ENCODE data around the gene SGTB.
A peak's percentile ranks its signal among the peaks of the same experiment; 100 is the strongest.
"Not testable (repeated sequence)": the region's sequence is repeated elsewhere in the genome, so short reads cannot be mapped to it uniquely, and the experiment has no call there.

SGTB gene

DNA sequence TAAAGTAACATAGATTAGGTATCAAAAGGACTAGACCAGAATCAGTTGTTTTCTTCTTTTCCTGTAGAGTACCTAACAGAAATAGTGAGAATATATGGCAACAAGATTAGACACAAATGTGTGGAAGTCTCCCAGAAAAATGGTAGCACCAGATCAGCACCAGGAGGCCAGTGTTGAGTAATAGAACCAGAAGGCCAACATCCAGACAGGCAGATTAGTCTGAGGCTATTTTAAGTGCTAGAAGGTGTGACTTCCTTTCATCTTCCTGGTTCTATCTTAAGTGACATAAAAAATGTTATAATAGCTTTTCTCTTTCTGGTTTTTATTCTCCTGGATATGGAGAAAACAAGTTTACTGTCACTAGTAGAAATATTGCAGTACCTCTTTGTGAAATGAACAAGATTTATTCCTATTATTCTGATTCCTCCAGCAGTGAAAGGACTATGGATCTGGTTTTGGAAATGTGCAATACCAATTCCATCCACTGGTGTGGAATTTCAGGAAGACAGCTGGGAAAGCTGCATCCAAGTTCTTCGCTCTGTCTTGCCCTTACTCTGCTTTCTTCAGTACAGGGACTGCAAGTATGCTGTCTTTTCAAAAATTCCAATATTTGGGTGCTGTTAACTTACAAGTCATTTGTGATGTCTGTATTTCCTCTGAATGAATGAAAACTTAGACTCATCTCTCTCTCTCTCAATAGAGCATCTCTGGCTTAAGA is 57.9 kb downstream of the SGTB start:
- no peak for DNase-seq

DNA sequence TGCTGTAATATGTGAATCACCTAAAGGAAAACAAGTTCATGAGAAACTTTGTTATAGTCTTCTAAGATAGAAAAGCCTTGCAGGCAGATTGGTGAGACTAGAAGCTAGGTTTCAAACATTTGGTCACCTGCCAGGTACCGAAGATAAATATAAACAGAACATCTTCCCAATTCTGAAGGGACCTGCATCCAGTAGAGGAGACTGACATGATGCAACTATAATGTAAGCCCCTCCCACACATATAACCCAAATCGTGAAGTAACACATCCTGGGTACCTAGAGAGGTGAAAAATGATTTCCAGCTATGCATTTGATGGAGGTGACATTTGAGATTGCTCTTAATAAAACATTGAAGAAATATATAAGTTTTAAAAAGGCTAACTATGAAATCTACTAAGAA is 67.2 kb downstream of the SGTB start:
- DNase-seq = no peak

DNA sequence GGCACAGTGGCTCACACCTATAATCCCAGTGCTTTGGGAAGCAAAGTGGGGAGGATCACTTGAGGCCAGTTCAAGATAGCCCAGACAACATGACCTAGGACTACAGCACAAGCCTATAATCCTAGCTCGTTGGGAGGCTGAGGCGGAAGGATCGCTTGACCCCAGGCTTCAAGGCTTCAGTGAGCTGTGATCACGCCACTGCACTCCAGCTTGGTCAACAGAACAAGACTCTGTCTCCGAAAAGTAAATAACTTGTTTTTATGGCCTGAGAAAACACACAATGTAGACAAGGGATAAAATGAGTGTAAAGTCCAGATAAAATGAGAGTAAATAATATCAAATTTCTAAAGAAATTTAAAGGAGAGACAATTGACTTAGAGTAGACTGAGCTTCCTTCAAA is 70.8 kb downstream of the SGTB start:
- no peak for DNase-seq

DNA sequence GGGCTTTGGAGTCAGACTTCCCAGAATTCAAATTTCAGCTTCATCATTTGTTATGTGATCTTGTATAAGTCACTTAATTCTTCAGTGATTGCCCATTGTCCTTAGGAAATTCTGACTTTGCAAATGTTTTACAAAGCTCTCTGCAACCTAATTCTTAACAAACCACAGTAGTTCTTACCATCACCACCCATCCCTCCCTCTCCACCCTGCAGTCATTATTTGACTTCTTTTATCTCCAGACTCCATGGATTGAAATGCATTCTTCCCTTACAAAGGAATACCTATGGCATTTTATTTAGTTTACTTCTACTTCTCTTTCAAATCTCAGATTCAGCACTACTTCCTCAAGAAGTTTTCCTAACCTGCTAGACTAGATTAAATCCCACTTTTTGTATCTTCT is 74.0 kb downstream of the SGTB start:
- DNase-seq = no peak

DNA sequence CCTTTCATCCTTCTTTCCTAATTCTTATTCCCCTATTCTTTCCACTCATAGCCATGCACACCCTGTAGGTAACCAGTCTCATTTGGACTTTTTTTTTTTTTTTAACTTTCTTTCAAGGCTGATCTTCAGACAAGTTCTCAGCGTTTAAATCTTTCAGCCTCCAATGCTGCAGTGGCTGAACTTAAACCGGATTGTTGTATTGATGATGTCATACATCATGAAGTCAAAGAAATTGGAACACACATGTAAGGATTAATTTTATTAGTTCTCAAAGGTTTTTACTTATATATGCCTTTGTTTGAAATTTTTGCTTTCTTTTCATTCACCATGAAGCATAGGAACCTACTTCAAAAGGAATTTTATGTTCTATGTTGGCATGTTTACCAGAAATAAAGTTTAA is 75.0 kb downstream of the SGTB start:
- DNase-seq = no peak

DNA sequence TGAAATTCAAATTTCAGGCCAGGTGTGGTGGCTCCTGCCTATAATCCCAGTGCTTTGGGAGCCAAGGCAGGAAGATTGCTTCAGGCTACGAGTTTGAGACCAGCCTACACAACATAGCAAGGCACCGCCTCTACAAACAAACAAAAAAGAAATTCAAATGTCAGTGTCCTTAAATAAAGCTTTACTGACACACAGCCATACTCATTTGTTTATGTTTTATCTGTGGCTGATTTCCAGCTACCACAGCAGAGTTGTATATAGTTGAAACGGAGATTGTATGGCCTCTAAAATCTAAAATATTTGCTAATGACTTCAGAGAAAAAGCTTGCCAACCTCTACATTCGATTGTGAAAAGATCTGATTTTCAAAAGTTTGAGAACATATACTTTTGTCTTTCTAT is 81.7 kb downstream of the SGTB start:
- no peak for DNase-seq

DNA sequence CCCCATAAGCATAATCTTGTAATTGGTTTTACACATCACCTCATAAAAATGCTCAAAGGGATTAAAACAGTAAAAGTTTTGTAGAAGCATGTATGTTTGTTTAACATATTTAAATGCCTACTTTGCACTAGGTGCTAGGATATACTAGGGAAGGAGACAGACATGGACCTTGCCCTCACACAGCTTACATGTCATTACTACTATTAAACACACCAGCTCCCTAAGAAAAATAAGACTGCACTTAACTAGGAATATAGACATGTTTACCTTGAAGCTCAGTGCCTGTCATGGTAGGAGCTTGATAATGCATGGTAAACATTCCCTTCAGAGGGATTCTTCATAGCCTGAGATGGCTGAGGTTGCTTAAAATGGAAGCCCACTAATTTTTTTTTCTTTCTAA is 90.9 kb downstream of the SGTB start:
- DNase-seq = no peak

DNA sequence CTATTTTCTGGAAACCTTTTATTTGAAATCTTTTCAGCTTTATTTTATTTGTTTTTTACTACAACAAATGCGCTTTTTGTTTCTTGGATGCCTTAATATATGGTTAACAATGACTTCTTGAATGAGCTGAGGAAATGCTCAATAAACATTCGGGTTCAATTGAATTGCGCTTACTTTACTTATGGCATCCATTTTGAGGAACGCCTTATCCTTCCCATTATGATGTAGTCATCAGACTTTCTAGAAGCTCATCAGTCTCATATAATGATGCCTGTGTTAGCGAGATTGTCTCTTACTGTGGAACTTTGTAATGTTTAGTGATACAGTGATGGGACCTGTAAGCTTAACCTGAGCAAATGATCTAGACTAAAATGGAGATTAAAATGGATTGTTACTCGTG is 96.2 kb downstream of the SGTB start:
- peak; percentile 38 for DNase-seq

DNA sequence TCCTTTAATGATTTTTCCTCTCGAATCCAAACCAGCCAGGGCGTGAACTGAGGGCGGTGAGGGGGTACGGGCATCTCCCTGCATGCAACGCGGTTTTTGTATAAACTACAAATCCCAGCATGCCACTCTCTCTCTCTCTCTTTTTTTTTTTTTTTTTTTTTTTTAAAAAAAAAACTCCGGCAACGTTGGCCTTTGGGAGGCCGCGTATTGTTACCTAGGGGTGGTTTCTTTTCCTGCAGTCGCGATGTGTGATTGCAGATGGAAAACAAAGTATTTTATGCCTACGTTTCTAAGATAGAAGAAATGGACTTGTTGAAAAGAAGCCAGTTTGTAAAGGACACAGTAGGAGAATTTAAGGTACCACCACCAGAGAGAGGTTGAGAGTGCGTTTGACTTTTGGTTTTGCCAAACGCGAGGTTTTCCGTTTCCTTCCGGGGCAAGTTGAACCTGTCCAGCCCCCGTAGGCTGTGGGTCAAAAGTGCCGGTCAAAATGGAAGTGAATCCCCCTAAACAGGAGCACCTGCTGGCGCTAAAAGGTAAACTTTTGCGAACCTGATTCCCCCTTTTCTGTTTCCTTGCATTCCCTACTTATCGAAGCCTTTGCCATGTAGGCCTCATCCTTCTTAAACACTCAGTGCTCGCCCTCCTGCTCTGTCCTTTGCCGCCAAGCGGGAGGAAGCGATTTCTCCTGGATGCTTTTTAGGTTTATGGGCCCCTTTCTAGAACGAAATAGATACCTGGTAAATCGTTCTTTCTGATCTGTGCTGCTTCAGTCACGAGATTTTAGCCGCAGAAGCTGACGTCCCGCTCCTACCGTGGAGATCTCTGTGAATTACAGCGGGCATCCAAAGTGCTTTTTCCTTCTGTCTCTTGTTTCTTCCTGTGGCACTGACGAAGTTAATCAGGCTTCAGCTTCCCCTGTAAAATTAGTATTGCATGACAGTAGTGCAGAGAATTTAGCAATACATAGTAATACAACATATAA is 97.0 kb downstream of the SGTB start, which contains the start of the genes SHLD3 and TRAPPC13:
Gene SHLD3 (plus strand): TSS at position 457 of the 985 bp plus-strand sequence. CDS start 4,561 bp downstream, outside the sequence.
Gene TRAPPC13 (plus strand): TSS at position 457 of the 985 bp plus-strand sequence. CDS start 34 bp downstream, at position 491.
- DNase-seq = peak; percentile 96

DNA sequence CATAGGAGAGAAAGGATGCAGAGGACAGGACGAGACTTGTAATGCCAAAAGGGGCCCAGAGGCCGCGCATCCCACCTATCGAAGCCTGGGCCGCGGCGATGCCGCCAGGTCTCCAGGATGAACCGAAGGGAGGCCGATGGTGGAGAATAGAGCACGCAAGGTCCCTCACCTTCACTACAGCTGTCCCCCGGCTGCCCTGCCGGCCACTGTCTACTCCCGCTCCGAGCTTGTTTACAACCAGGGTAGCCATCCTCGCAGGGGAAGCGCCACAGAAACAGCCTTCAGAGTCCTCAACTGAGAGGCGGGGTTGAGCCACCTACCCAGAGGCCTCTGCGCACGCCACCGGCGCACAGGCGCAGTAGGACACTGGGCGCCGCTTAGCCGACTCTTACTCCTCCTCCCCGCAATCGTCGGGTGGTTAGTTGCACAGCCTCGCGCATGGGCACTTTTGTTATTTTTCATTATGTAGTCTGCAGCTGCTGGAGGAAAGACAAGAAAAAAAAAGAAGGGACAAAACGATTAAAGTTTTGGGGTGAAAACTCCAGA is 97.8 kb downstream of the SGTB start, which contains the start of gene TRIM23:
Gene TRIM23 (minus strand): TSS at position 309 of the 546 bp plus-strand sequence. CDS start 59 bp downstream, at position 250.
- DNase-seq = peak; percentile 97

DNA sequence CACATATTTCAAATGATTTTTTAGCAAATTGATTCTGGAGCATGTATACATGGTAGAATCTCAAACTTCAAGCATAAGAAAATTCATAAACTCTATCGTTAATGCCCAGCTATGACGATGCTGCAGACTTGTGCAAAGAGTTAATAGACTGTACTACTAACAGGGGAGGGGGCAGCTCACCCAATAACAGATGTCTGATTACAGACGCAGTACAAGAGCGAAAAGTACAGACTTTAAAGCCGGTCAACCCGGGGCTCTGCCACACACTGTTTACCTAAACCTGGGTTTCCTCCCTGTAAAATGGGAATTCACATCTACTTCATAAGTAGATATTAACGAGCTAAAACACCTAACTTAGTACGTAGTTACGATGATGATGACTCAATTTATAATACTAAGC is 98.4 kb downstream of the SGTB start:
- DNase-seq = peak; percentile 27

DNA sequence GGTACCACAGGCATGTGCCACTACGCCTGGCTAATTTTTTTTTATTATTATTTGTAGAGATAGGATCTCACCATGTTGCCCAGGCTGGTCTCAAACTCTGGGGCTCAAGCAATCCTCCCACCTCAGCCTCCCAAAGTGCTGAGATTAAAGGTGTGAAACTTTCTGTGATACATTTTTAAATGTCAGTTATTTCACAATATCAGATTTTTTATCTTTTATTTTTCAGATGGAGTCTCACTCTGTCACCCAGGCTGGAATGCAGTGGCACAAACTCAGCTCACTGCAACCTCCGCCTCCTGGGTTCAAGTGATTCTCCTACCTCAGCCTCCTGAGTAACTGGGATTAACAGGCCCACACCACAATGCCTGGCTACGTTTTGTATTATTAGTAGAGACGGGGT is 99.9 kb downstream of the SGTB start:
- not testable (repeated sequence) for DNase-seq

DNA sequence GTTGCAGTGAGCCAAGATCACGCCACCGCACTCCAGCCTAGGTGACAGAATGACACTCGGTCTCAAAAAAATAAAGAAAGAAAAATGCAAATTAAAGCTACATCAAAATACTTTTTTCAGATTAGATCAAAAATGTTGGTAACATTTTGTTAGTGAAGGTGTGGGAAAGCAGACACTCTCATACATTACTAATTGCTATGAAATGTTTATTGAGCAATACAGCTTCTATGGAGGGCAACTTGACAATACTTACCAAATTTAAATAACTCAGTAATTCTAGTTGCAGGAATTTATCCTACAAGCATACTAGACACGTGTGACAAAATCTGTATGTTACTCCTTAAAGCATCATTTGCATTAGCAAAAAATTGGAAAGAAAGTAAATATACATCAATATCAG is 101.9 kb downstream of the SGTB start:
- DNase-seq = no peak

Data from hematopoietic multipotent progenitor cell treated with erythropoietin and hydrocortisone succinate and interleukin-3 and kit ligand, for 6 days (in vitro differentiated cells).